Heart left ventricle (tissue), 16 donors: ENCODE measurements around the gene CYB5RL. TPM values are rescaled to one million over a fixed set of nuclear protein-coding genes. Genes with fewer than 3 reads are reported as not detected.
"Not testable (repeated sequence)": the region's sequence is repeated elsewhere in the genome, so short reads cannot be mapped to it uniquely, and the experiment has no call there.

Experiments used
- ATAC-seq, 4 donors: fragments of 200-7000 bp; cut with Tn5 transposase; one replicate each; pipeline ENCODE4 v1.9.1; 2020 to 2022; ENCODE audit warnings: moderate library complexity in 4 of 4, mild to moderate bottlenecking in 3 of 4, moderate number of reproducible peaks in 1 of 4
- DNase-seq, 5 donors: peaks; one replicate each; pipeline ENCODE4 v3.0.0-alpha.2; 2020
- H3K27ac ChIP-seq, 12 donors: fragments of 200-600 bp; sonication (generic) in 4 of 12; one replicate each; pipeline versions ENCODE4 v1.5.0 to v1.8.0; 2016 to 2022; ENCODE audit warnings: mild to moderate bottlenecking in 2 of 12
- H3K27me3 ChIP-seq, 9 donors: fragments of 200-600 bp; sonication (generic) in 2 of 9; one replicate each; pipeline versions ENCODE4 v1.5.1 to v1.8.0; 2016 to 2022; ENCODE audit warnings: mild to moderate bottlenecking in 3 of 9
- H3K36me3 ChIP-seq, 9 donors: fragments of 200-600 bp; sonication (generic) in 2 of 9; one replicate each; pipeline versions ENCODE4 v1.5.0 to v1.8.0; 2018 to 2022; ENCODE audit warnings: mild to moderate bottlenecking in 2 of 9
- H3K4me1 ChIP-seq, 12 donors: fragments of 200-600 bp; sonication (generic) in 4 of 12; one replicate each; pipeline versions ENCODE4 v1.5.0 to v1.8.0; 2016 to 2022; ENCODE audit warnings: mild to moderate bottlenecking in 3 of 12
- H3K4me3 ChIP-seq, 12 donors: fragments of 200-600 bp; sonication (generic) in 4 of 12; one replicate each; pipeline versions ENCODE4 v1.5.0 to v1.8.0; 2017 to 2022; ENCODE audit warnings: mild to moderate bottlenecking in 9 of 12, moderate library complexity in 4 of 12
- H3K9me3 ChIP-seq, 12 donors: fragments of 200-600 bp; sonication (generic) in 4 of 12; one replicate each; pipeline versions ENCODE4 v1.5.0 to v1.8.0; 2016 to 2022; ENCODE audit warnings: mild to moderate bottlenecking in 1 of 12
- POLR2A ChIP-seq, 2 donors: fragments of 450-650 bp; IDR thresholded peaks; one replicate each; pipeline ENCODE4 v1.6.1; 2017; ENCODE audit warnings: antibody characterized with exemption in 2 of 2, mild to moderate bottlenecking in 2 of 2, moderate library complexity in 2 of 2
- WGBS, 4 donors: extraction: QIAGEN DNeasy Blood & Tissue Kit in 2 of 4; methylation state at CpG; one replicate each; pipeline versions ENCODE4 v1.1.5 to v1.1.7; 2013 to 2018; 5-methylcytosine and 5-hydroxymethylcytosine counted together
- intact Hi-C, 10 donors: fragments of 100-400 bp; cut with DNase I; formaldehyde crosslinking; loops; one replicate each; pipeline versions ENCODE4 v1.11.1 to v1.14.2; 2022
- polyA plus RNA-seq, 2 donors: library from polyadenylated mRNA; stranded (reverse); fragments of 200-250 nt; gene quantifications; one replicate each; pipeline ENCODE4 v1.2.3, GENCODE V29; 2013
- total RNA-seq, 9 donors: library from RNA; depleted of rRNA in 2 of 9; stranded (reverse); fragments of >200 nt in 2 of 9; fragmentation: NEBNext Ultra II Directional in 3 of 9; extraction: Animal tissue kit (Norgen Biotek cat#: 25700) in 3 of 9; gene quantifications; one replicate each; pipeline versions ENCODE4 v1.1.0 to v1.2.4, GENCODE V29; 2016 to 2023
- TF ChIP-seq, protein P1 (sequence below), 12 donors: fragments of 200-600 bp; sonication (generic) in 4 of 12; IDR thresholded peaks; one replicate each; pipeline versions ENCODE4 v1.5.0 to v1.8.0; 2018 to 2022; ENCODE audit warnings: antibody characterized with exemption in 12 of 12, mild to moderate bottlenecking in 5 of 12
- donor health status: ischemic (EF 13 %, LVEDD 7.1; RV severe dilation, severe dysfunction).
- donor health status: healthy with polysubstance abuse.
- donor health status: DM: no; HTN: yes; CAD: no.
- donor health status: DM: no; HTN: no; CAD: no.
- donor health status: ischemic (EF 25% LVEDD 6.9; RV normal size, moderate dysfunction).
- donor health status: ischemic (EF 25% LVEDD 5.7; RV mildly dilated, moderate dysfunction).
- donor health status: healthy.
- donor health status: DM: yes; HTN: yes; CAD: no.
- donor health status: ischemic (EF 35%, LVEDD 5.7; RV mildly dilated, moderate dysfunction).
- donor health status: nonischemic (EF 11% LVEDD 7.7; RV severe dilation, severe dysfunction).
- donor health status: DM: yes; HTN: yes; CAD: no.
- donor health status: PGD.
- donor health status: ischemic (EF 29% LVEDD 5.4; RV normal size, mild dysfunction).
- donor health status: nonischemic (EF 23%, LVEDD 6.1; RV moderate dilation, normal function).

Gene CYB5RL
- total and polyA plus RNA-seq, 11 donors, result 2.2 to 7.5 (median 4.3) TPM

DNA sequence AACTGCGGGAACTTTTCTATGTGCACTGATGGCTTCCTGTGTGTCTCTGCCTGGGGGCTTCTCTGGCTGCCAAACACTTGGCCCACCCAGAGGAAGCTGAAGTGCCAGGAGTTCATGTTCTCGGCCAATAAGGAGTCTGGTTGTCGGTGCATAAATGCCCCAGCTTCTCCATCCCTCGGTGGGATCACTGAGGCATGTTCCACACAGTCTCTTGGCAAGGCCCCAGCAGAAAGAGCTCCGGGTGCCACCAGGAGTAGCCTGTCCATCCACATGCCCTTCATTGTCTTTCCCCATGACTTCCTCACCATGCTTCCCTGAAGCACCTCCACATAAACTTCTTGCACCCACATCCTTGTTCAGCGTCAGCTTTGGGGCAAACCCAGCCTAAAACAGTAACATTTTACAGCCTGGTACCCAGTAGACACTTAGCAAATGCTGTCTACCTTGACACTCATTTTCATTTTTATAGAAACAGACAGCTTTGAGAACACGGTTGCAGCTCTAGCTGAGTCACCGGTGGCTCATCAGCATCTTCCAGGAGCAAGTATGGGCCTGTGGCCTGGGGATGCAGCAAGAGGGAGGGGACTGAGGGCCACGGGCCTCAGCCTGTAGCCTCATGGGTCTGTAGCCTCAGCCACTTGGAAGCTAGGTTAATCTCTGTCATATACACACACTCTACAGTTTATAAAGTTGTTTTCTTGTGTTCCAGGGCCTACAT lies 32.2 kb downstream of the CYB5RL start:
- Histone ChIP-seq H3K27me3 (no peaks in the 10 kb centered on the region), H3K36me3 (no peaks in the 10 kb centered on the region), H3K27ac (no peak overlapping the region), H3K4me3 (no peak overlapping the region), H3K9me3 (no peaks in the 10 kb centered on the region), H3K4me1 (no peaks in the 10 kb centered on the region)
- 84 to 91% (median 87%) methylated on average over 9 of the region's 9 CpGs for WGBS, 4 donors
- ATAC-seq, result no peak
- intact Hi-C loops, result no loop called here
- no peak for DNase-seq
- TF ChIP-seq, protein P1, sequence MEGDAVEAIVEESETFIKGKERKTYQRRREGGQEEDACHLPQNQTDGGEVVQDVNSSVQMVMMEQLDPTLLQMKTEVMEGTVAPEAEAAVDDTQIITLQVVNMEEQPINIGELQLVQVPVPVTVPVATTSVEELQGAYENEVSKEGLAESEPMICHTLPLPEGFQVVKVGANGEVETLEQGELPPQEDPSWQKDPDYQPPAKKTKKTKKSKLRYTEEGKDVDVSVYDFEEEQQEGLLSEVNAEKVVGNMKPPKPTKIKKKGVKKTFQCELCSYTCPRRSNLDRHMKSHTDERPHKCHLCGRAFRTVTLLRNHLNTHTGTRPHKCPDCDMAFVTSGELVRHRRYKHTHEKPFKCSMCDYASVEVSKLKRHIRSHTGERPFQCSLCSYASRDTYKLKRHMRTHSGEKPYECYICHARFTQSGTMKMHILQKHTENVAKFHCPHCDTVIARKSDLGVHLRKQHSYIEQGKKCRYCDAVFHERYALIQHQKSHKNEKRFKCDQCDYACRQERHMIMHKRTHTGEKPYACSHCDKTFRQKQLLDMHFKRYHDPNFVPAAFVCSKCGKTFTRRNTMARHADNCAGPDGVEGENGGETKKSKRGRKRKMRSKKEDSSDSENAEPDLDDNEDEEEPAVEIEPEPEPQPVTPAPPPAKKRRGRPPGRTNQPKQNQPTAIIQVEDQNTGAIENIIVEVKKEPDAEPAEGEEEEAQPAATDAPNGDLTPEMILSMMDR (IDR thresholded peaks at IDR 0.05), result no peak
- TF ChIP-seq POLR2A (IDR thresholded peaks at IDR 0.05), result no peak

DNA sequence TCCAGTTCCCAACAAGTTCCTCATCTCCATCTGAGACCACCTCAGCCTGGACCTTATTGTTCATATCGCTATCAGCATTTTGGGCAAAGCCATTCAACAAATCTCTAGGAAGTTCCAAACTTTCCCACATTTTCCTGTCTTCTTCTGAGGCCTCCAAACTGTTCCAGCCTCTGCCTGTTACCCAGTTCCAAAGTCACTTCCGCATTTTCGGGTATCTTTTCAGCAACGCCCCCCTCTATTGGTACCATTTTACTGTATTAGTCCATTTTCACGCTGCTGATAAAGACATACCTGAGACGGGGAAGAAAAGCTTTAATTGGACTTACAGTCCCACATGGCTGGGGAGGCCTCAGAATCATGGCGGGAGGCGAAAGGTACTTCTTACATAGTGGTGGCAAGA lies 33.5 kb downstream of the CYB5RL start:
- H3K36me3 ChIP-seq, H3K4me1 ChIP-seq, intact Hi-C loops, H3K9me3 ChIP-seq, H3K4me3 ChIP-seq, H3K27ac ChIP-seq, H3K27me3 ChIP-seq, DNase-seq, ATAC-seq: not testable (repeated sequence)
- 91 to 98% (median 94%) methylated on average over 8 of the region's 8 CpGs for WGBS, 4 donors

DNA sequence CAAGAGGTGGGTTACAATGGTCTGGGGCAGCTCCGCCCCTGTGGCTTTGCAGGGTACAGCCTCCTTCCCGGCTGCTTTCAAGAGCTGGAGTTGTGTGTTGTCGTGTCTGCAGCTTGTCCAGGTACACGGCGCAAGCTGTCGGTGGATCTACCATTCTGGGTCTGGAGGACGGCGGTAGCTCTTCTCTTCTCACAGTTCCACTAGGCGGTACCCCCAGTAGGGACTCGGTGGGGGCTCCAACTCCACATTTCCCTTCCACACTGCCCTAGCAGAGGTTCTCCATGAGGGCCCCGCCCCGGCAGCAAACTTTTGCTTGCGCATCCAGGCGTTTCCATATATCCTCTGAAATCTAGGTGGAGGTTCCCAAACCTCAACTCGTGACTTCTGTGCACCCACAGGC lies 34.7 kb downstream of the CYB5RL start:
- H3K27me3 ChIP-seq, result no peaks in the 10 kb centered on the region
- no peak overlapping the region for H3K4me3 ChIP-seq
- intact Hi-C loops, result no loop called here
- DNase-seq (no peak), ATAC-seq (no peak)
- TF ChIP-seq, protein P1 (IDR thresholded peaks at IDR 0.05), result no peak
- no peak for TF ChIP-seq POLR2A (IDR thresholded peaks at IDR 0.05)
- WGBS, 4 donors, result 89 to 95% (median 90%) methylated on average over 15 of the region's 15 CpGs
- H3K36me3 ChIP-seq, result no peaks in the 10 kb centered on the region
- H3K4me1 ChIP-seq, result peaks cover 0 to 6% (median 0%) of the 10 kb centered on the region in 12 donors
- H3K9me3 ChIP-seq, result no peaks in the 10 kb centered on the region
- no peak overlapping the region for H3K27ac ChIP-seq

DNA sequence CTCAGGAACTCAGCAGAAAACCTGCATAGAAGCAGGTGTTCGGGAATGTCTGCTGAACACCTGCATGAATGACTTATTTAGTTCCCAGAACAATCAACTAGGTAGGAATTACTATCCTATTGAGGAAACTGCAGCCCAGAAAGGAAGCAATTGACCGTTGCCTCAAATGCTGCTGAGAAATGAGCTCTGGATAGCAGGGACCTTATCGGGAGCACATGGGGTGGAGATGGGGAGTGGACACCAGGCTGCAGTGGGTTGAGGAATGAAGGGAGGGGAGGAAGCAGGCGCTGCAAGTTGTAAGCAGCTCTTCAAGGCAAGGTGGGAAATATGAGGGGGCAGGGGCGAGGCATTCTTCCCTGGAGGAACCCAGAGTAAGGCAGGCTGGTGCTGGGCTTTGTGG lies 36.3 kb downstream of the CYB5RL start:
- no peaks in the 10 kb centered on the region for H3K36me3 ChIP-seq

More for the DNA sequence above, 36.3 kb downstream of the CYB5RL start:
- 72 to 91% (median 80%) methylated on average over 5 of the region's 5 CpGs for WGBS, 4 donors
- Histone ChIP-seq H3K4me3 (no peak overlapping the region), H3K27ac (no peak overlapping the region), H3K4me1 (peaks cover 0 to 7% (median 0%) of the 10 kb centered on the region in 12 donors), H3K27me3 (no peaks in the 10 kb centered on the region), H3K9me3 (no peaks in the 10 kb centered on the region)
- no peak for DNase-seq
- ATAC-seq, result no peak
- TF ChIP-seq POLR2A (IDR thresholded peaks at IDR 0.05), result no peak
- TF ChIP-seq, protein P1 (IDR thresholded peaks at IDR 0.05), result no peak
- intact Hi-C loops, result no loop called here
